H1 (cell line): Measurements from ENCODE around the gene NFATC1.

ENCODE experiments used
- POLR2A ChIP-seq, 2 experiments: IDR thresholded peaks; 1 replicate in 1 of 2; 2 replicates in 1 of 2; pipeline ENCODE4 v1.6.1; 2011; ENCODE audit warnings: low read depth in 2 of 2, low read length in 2 of 2, mild to moderate bottlenecking in 2 of 2; ENCODE audit errors: control extremely low read depth in 1 of 2
- RFX5 ChIP-seq: IDR thresholded peaks from 2 replicates; pipeline ENCODE4 v1.6.1; 2011; ENCODE audit warnings: low read depth, low read length, improper control_type of control experiment, borderline replicate concordance
- TAF1 ChIP-seq: IDR thresholded peaks from 2 replicates; pipeline ENCODE4 v1.6.1; 2011; ENCODE audit warnings: mild to moderate bottlenecking, low read depth, low read length
- ZNF274 ChIP-seq: IDR thresholded peaks from 2 replicates; pipeline ENCODE4 v1.7.0; 2012; ENCODE audit warnings: low read length, borderline replicate concordance; ENCODE audit errors: extremely low read depth

DNA sequence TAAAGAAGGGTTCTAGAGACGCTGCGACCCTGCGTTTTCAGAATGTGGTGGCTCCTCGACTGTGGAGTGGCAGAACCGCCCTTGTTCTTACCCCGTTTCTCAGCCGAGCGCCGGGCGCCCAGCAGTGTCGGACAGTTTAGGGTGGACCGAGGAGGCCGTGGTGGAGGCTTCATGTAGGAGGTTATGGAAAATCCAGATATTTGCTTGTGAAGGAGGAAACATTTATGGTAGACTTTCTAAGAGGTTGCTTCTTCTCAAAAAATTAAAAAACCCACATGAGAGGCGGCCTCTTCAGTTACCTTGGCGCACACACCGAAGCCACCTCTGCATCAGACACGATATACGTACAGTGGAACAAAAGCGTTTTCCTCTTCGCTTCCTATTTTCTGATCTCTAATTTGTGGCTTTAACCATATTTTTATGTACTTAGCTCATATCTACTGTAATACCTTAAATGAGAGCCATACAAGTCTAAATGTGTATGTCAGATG, 120.8 kb downstream of the NFATC1 start:
- TF ChIP-seq POLR2A (IDR thresholded peaks at IDR 0.05; ENCODE audit: control extremely low read depth in 1 of 2, low read depth in 2 of 2, low read length in 2 of 2) (no peak), ZNF274 (no peak), TAF1 (no peak), RFX5 (no peak)
